PC-3 (cell line): Measurements from ENCODE around the gene PM20D1.

Source experiments
- EZH2phosphoT487 ChIP-seq: fragments of 300-600 bp; sonication (generic); IDR thresholded peaks from 2 replicates; pipeline ENCODE4 v1.6.1; 2018; ENCODE audit warnings: mild to moderate bottlenecking, antibody characterized with exemption, low read length, borderline replicate concordance
- TF ChIP-seq, protein P1 (sequence below): fragments of 300-600 bp; sonication (generic); conservative IDR thresholded peaks from 2 replicates; pipeline ENCODE4 v1.5.1; 2017; ENCODE audit warnings: antibody characterized with exemption, low read depth, mild to moderate bottlenecking, low read length

DNA sequence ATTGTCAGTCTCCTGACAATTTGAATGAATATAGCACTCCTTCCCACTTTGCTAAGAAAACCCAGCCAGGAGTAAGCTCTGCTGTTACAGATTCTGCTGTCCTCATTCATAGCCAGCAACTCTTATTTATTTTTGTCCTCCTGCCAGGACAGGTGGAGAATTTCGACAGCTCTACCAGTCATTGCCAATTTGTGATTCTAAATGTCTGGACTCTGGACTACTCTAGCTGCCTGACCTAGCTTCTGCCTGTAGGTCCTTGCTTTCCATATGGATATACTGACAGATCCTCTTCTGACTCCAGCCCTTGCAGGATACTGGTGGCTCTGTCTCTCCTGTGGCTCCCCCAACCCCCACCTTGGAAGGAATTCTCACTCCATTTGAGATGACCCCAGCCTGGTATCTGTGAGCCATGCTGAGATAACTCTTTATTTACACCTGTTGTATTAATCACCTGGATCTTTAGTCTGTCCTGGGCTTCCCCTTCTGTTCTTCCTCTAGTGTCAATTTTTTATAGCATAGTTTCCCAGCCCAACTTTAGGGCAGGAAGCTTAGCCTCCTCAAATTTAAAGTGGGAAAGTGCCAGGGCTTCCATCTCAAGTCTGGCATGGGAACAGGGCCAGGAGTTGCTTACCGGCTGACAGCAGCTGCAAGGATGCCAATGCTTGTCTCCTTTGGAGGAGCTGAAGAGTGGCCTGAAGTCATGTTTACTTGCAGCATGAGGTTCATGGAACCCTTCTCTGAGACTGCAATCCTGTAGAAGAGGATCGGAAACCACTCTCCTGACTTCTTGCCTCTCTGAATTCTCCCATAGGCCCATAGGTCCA, 6.7 kb downstream of the PM20D1 start:
- TF ChIP-seq, protein P1, sequence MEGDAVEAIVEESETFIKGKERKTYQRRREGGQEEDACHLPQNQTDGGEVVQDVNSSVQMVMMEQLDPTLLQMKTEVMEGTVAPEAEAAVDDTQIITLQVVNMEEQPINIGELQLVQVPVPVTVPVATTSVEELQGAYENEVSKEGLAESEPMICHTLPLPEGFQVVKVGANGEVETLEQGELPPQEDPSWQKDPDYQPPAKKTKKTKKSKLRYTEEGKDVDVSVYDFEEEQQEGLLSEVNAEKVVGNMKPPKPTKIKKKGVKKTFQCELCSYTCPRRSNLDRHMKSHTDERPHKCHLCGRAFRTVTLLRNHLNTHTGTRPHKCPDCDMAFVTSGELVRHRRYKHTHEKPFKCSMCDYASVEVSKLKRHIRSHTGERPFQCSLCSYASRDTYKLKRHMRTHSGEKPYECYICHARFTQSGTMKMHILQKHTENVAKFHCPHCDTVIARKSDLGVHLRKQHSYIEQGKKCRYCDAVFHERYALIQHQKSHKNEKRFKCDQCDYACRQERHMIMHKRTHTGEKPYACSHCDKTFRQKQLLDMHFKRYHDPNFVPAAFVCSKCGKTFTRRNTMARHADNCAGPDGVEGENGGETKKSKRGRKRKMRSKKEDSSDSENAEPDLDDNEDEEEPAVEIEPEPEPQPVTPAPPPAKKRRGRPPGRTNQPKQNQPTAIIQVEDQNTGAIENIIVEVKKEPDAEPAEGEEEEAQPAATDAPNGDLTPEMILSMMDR, result no peak
- no peak for TF ChIP-seq EZH2phosphoT487
